HS-5 (cell line): ENCODE measurements around the gene STOX2.

Experiments
- DNase-seq: peaks from one replicate; pipeline ENCODE4 v3.0.0-alpha.2; 2012; ENCODE audit warnings: low read depth

Gene STOX2

GRCh38 chr4:183986291-183986970 lies 81.3 kb downstream of the STOX2 start:
- DNase-seq: no peak

GRCh38 chr4:183986971-183987946 lies 82.2 kb downstream of the STOX2 start:
- peak; percentile 37 for DNase-seq

- DNase-seq: peak; percentile 60
Observed at GRCh38 chr4:183987987-183988392, 82.9 kb downstream of the STOX2 start.

GRCh38 chr4:183988874-183989273 lies 83.8 kb downstream of the STOX2 start:
- no peak for DNase-seq

DNA sequence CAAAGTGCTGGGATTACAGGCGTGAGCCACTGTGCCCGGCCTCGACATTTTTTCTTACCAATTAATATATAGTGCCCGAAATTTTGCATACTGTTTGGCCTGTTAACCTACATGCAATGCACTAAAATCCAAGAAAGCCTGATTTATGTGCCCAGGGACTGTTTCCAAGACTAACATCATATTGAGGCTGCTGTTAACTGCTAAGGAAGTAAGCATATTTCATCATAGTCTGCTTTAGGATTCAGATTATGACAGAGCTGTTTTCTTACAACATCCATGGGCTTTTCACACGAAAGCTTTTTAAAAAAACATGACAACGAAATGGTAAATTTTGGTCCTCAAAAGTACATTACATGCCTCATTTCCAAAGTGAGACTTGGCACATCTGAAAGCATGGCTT lies 84.4 kb downstream of the STOX2 start:
- no peak for DNase-seq

DNA sequence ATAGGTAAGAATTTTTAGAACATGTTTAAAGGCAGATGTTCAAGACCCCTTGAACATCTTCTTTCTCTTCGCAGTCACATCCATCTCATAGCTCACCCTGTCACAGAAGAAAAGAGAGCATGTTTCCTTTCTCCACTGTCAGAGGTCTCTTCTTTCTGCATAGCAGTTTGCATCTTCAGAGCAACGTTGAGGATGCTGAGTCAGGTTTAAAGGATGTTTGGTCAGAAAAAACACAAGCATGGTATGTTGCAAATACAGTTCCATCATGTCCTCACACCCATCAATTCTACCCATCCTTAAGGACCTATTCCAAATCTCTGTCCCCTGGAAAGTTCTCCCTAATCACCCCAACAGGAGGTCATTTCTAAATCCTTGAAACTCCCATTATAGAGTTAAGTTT lies 84.8 kb downstream of the STOX2 start:
- no peak for DNase-seq

- DNase-seq: no peak
Observed at GRCh38 chr4:183993676-183994075, 88.6 kb downstream of the STOX2 start.

GRCh38 chr4:183995570-183995969 lies 90.5 kb downstream of the STOX2 start:
- DNase-seq: no peak

GRCh38 chr4:183996868-183997267 lies 91.8 kb downstream of the STOX2 start:
- peak; percentile 45 for DNase-seq

- DNase-seq: no peak
Observed at GRCh38 chr4:183999435-183999834, 94.3 kb downstream of the STOX2 start.

DNA sequence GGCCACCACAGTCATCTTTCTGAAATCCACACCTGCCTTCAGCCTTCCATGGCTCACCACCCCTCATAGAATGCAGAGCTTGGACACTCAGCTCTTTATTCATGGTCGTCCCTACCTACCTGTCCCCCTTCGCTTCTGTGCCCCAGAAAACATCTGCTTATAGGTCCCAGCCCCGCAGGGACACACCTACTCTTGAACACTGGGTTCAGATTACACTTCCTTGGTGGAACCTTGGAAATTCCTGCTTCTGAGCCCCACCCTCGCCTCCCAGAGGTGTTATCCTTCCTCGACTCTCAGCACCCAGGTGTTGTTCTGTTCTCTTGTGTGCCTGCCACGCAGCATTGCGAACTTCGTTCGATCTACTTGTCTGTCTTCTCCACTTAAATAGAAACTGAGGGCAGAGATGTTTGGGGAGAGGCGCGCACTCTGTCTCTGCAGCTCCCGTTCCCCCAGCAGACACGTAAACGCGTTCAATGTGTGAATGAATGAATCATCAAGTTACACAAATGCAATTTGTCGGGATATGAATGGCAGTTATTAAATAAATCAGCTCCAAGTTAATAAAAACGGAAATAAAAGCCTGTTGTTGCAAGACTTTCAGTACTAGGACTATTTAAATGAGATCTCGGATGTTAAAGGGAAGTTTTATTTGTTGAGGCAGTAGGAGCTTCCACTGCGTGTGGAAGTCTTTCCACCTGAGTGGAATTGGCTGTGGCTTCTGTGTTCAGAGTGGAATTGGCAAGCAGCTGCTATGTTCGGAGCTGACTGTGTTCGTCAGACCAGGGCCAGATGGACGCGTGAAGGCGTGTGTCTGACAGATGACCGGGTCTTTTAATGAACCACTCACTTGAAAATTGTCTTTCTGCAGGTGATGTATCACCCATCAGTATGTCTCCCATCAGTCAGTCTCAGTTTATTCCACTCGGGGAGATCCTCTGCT lies 95.6 kb downstream of the STOX2 start:
- no peak for DNase-seq

- no peak for DNase-seq
Observed at GRCh38 chr4:184003433-184003832, 98.3 kb downstream of the STOX2 start.

DNA sequence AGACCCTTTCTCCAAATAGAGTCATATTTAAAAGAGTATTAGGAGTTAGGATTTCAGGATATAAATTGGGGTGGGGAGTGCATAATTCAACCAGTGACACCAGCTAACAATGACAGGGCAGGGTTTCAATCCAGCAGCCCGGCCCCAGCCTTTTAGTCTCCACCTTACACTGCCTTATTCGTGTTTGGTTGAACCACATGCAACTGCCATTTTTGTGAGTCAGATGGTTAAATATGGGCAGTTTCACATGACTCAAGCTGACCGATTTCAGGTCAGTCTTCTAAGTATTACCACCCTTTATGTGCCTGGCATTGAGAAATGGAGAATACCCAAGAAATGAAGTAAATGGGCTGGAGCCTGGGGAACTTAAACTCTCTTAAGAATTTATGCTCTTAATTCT lies 102.8 kb downstream of the STOX2 start:
- peak; percentile 41 for DNase-seq

DNA sequence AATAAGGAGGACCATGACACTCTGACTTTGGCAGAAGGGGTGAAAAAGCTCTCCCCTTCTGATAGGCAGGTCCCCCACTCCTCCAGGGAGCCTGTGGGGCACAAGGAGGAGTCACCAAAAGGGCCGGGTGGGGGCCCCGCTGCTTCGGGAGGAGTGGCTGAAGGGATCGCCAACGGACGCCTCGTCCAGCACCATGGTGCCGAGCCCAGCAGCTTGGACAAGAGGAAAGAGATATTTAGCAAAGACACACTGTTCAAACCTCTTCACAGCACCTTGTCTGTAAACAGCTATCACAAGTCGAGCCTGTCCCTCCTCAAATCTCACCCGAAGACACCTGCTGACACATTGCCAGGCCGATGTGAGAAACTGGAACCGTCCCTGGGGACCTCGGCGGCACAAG lies 105.6 kb downstream of the STOX2 start:
- DNase-seq: no peak

GRCh38 chr4:184011826-184012380 lies 106.8 kb downstream of the STOX2 start:
- DNase-seq: no peak

- no peak for DNase-seq
Observed at GRCh38 chr4:184012937-184013336, 107.8 kb downstream of the STOX2 start.

- DNase-seq: no peak
Observed at GRCh38 chr4:184014301-184014700, 109.2 kb downstream of the STOX2 start.

- DNase-seq: no peak
Observed at GRCh38 chr4:184016759-184017668, 111.9 kb downstream of the STOX2 start.

- peak; percentile 13 for DNase-seq
Observed at GRCh38 chr4:184019076-184019475, 114.0 kb downstream of the STOX2 start.
